GM12801 (cell line): Measurements from ENCODE around the gene PTPRU.

Experiments
- CTCF ChIP-seq: IDR thresholded peaks from one replicate; pipeline ENCODE4 v1.5.1; 2011; ENCODE audit warnings: control low read depth; ENCODE audit not compliant: insufficient read length; ENCODE audit errors: extremely low read depth

Gene PTPRU

GRCh38 chr1:29310616-29311180, 74.4 kb downstream of the PTPRU start:
- TF ChIP-seq CTCF, result no peak

DNA sequence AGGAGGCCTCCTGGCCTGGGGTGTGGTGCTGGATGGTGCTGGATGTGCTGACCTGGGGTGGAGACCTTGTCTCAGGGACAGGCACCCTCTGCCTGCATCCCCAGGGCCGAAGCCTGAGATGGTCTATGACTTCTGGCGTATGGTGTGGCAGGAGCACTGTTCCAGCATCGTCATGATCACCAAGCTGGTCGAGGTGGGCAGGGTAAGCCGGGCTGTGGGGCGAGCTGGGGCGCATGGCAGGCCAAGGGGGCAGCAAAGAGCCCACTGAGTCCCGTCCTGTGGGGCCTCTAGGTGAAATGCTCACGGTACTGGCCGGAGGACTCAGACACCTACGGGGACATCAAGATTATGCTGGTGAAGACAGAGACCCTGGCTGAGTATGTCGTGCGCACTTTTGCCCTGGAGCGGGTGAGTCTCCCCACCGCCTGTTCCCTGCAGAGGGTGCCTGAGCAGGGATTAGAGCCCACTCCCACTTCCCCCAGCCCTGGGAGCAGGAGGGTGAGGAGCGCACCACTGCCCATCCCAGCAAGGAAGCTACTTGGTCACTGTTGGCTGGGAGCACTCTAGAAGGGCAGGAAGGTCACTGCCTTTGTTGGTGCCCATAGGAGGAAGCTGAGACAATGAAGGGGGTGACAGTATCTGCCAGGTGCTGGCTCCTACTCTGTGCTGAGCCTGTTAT, 75.2 kb downstream of the PTPRU start:
- no peak for TF ChIP-seq CTCF

GRCh38 chr1:29312469-29313461, 76.4 kb downstream of the PTPRU start:
- TF ChIP-seq CTCF, result no peak

GRCh38 chr1:29315262-29315661, 78.9 kb downstream of the PTPRU start:
- TF ChIP-seq CTCF, result no peak

GRCh38 chr1:29315876-29316275, 79.6 kb downstream of the PTPRU start:
- no peak for TF ChIP-seq CTCF

DNA sequence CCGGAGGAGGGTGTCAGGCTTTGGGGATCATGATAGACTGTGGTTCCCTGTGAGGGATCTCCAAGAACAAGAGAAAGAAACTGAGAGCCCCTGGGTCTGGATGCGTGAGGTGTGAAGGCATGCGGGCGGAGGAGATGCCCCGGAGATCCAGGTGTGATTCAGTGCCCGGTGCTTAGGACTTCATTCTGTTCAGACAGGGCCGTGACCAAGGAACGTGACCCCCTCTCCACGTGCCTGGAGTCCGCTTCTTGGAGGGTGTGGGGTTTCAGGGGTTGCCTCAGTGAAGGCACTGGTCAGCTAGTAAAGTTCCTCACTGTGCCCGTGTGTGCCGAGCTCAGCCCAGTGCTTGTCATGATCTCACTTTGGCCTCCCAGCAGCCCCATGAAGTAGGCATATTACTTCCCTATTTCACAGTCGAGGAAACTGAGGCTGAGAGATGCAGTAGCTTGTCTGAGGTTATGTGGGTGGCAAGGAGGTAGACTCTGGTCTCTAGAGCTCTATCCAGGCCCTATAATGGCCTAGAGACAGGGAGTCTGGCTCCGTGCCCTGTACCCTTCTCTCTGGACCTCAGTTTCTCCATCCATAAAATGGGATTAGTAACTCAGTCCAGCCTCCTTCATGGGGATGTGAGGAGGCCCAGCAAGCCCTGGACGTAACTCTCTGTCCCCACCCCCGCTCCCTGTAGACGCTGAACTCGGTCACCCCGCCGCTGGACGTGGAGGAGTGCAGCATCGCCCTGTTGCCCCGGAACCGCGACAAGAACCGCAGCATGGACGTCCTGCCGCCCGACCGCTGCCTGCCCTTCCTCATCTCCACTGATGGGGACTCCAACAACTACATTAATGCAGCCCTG, 81.0 kb downstream of the PTPRU start:
- TF ChIP-seq CTCF, result no peak
